ENCODE results near the gene C2CD3.

The C2CD3 gene

GRCh38 chr11:73978576-73979086 is 192.2 kb downstream of the C2CD3 start:
- no peak overlapping the region for H2BK12ac ChIP-seq (ENCODE audit: low read length)
- H2AFZ ChIP-seq (ENCODE audit: insufficient read depth, low read length, poor library complexity): no peak overlapping the region
- no peak overlapping the region for H3K27ac ChIP-seq (ENCODE audit: low read depth, low read length)
- WGBS (ENCODE audit: extremely low coverage, insufficient coverage, insufficient read length): no CpG with 5 or more reads among the region's 3 CpGs
- DNase-seq: no peak
- no peak overlapping the region for H3K4me2 ChIP-seq (ENCODE audit: low read length)
- H3K4me1 ChIP-seq (ENCODE audit: control insufficient read depth in 1 of 2, insufficient read depth in 2 of 2, low read length in 2 of 2): peaks cover 3 to 15% of the 10 kb centered on the region in 2 experiments
- peaks cover 2% of the 10 kb centered on the region for H3K79me2 ChIP-seq (ENCODE audit: control insufficient read depth, insufficient read depth, low read length, poor library complexity)
- no peak overlapping the region for H4K12ac ChIP-seq (ENCODE audit: low read depth, low read length)
- H3K36me3 ChIP-seq (ENCODE audit: control insufficient read depth in 1 of 2, insufficient read depth in 2 of 2, low read length in 2 of 2): peaks cover 18 to 37% of the 10 kb centered on the region in 2 experiments
- no peaks in the 10 kb centered on the region for H3K27me3 ChIP-seq (ENCODE audit: insufficient read depth, low read length)
- H3K9ac ChIP-seq (ENCODE audit: low read length): no peak overlapping the region
- H3K18ac ChIP-seq (ENCODE audit: low read length): no peak overlapping the region
- no peak overlapping the region for H4K8ac ChIP-seq (ENCODE audit: low read depth, low read length)
- H3K4ac ChIP-seq (ENCODE audit: low read depth, low read length): no peak overlapping the region
- peaks cover 5% of the 10 kb centered on the region for H3K79me1 ChIP-seq (ENCODE audit: low read length)
- H3K23ac ChIP-seq (ENCODE audit: low read length): no peak overlapping the region
- H3K14ac ChIP-seq (ENCODE audit: low read length): no peak overlapping the region
- no peaks in the 10 kb centered on the region for H3K9me3 ChIP-seq (ENCODE audit: insufficient read depth, low read depth, low read length)
- no peak overlapping the region for H3K4me3 ChIP-seq (ENCODE audit: low read depth, low read length)
- no peak overlapping the region for H2BK120ac ChIP-seq (ENCODE audit: insufficient read depth, low read length, poor library complexity)
- no peak overlapping the region for H2BK5ac ChIP-seq (ENCODE audit: low read depth, low read length, poor library complexity)
- H2AK5ac ChIP-seq (ENCODE audit: low read length): no peak overlapping the region
- no peak overlapping the region for H4K91ac ChIP-seq (ENCODE audit: low read depth, low read length)

DNA sequence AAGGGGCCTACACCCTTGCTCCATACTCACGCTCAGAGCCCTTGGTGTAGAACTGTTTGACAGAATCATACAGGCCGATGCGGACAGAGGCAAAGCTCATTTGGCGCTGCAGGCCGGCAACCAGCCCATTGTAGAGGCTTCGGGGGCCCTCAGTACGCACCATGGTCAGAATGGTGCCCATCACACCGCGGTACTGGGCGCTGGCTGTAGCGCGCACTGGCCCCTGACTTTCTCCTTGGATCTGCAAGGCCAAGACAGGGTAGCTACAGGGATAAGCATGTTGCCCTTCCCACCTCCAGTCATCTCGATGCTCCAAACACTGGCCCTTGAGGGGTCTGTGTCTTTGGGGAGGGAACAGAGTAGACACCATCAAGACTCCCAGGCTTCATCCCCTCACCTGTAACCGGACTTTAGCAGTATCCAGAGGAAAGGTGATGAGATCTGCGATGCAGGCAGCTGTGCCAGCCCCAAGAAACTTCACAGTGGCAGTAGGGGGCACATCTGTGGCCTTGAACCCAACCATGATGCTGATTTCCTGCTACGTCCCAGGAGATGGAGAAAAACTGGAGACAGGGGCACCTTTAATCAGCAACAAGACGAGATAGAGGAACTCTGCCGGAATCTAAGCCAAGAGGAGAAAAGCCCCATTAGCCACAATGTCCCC is 192.8 kb downstream of the C2CD3 start:
- Histone ChIP-seq H4K12ac (ENCODE audit: low read depth, low read length) (no peak overlapping the region), H3K27ac (ENCODE audit: low read depth, low read length) (no peak overlapping the region), H3K23ac (ENCODE audit: low read length) (no peak overlapping the region), H3K14ac (ENCODE audit: low read length) (no peak overlapping the region), H4K8ac (ENCODE audit: low read depth, low read length) (no peak overlapping the region), H3K4ac (ENCODE audit: low read depth, low read length) (no peak overlapping the region), H2BK120ac (ENCODE audit: insufficient read depth, low read length, poor library complexity) (no peak overlapping the region), H3K4me2 (ENCODE audit: low read length) (no peak overlapping the region), H2BK5ac (ENCODE audit: low read depth, low read length, poor library complexity) (no peak overlapping the region), H3K9me3 (ENCODE audit: insufficient read depth, low read depth, low read length) (no peaks in the 10 kb centered on the region), H3K4me1 (ENCODE audit: control insufficient read depth in 1 of 2, insufficient read depth in 2 of 2, low read length in 2 of 2) (peaks cover 0 to 12% of the 10 kb centered on the region in 2 experiments), H2AK5ac (ENCODE audit: low read length) (no peak overlapping the region), H2AFZ (ENCODE audit: insufficient read depth, low read length, poor library complexity) (no peak overlapping the region), H3K79me1 (ENCODE audit: low read length) (peaks cover 4% of the 10 kb centered on the region), H3K27me3 (ENCODE audit: insufficient read depth, low read length) (no peaks in the 10 kb centered on the region), H3K4me3 (ENCODE audit: low read depth, low read length) (no peak overlapping the region), H3K18ac (ENCODE audit: low read length) (no peak overlapping the region), H3K36me3 (ENCODE audit: control insufficient read depth in 1 of 2, insufficient read depth in 2 of 2, low read length in 2 of 2) (peaks cover 18 to 37% of the 10 kb centered on the region in 2 experiments), H3K9ac (ENCODE audit: low read length) (no peak overlapping the region), H4K91ac (ENCODE audit: low read depth, low read length) (no peak overlapping the region), H2BK12ac (ENCODE audit: low read length) (no peak overlapping the region), H3K79me2 (ENCODE audit: control insufficient read depth, insufficient read depth, low read length, poor library complexity) (peaks cover 2% of the 10 kb centered on the region)
- DNase-seq: no peak
- no CpG with 5 or more reads among the region's 18 CpGs for WGBS (ENCODE audit: extremely low coverage, insufficient coverage, insufficient read length)

GRCh38 chr11:73976451-73977151 is 194.2 kb downstream of the C2CD3 start:
- peaks cover 18 to 37% of the 10 kb centered on the region in 2 experiments for H3K36me3 ChIP-seq (ENCODE audit: control insufficient read depth in 1 of 2, insufficient read depth in 2 of 2, low read length in 2 of 2)

DNA sequence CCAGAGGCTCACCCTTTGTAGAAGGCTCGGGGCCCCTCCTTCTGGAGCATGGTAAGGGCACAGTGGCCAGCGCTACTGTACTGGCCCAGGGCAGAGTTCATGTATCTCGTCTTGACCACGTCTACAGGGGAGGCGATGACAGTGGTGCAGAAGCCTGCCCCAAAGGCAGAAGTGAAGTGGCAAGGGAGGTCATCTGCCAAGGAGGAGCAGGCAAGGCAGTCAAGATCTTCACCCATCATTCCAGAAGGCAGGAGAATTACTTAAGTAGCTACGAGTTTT is 195.4 kb downstream of the C2CD3 start:
- no CpG with 5 or more reads among the region's 6 CpGs for WGBS (ENCODE audit: extremely low coverage, insufficient coverage, insufficient read length)
- Histone ChIP-seq H3K79me1 (ENCODE audit: low read length) (no peaks in the 10 kb centered on the region), H4K12ac (ENCODE audit: low read depth, low read length) (no peak overlapping the region), H3K4me1 (ENCODE audit: control insufficient read depth in 1 of 2, insufficient read depth in 2 of 2, low read length in 2 of 2) (peaks cover 0 to 5% of the 10 kb centered on the region in 2 experiments), H3K9ac (ENCODE audit: low read length) (no peak overlapping the region), H4K8ac (ENCODE audit: low read depth, low read length) (no peak overlapping the region), H3K4me2 (ENCODE audit: low read length) (no peak overlapping the region), H3K9me3 (ENCODE audit: insufficient read depth, low read depth, low read length) (no peaks in the 10 kb centered on the region), H2BK5ac (ENCODE audit: low read depth, low read length, poor library complexity) (no peak overlapping the region), H3K4ac (ENCODE audit: low read depth, low read length) (no peak overlapping the region), H3K18ac (ENCODE audit: low read length) (no peak overlapping the region), H3K36me3 (ENCODE audit: control insufficient read depth in 1 of 2, insufficient read depth in 2 of 2, low read length in 2 of 2) (peaks cover 18 to 37% of the 10 kb centered on the region in 2 experiments), H2BK120ac (ENCODE audit: insufficient read depth, low read length, poor library complexity) (no peak overlapping the region), H2AK5ac (ENCODE audit: low read length) (no peak overlapping the region), H3K14ac (ENCODE audit: low read length) (no peak overlapping the region), H2AFZ (ENCODE audit: insufficient read depth, low read length, poor library complexity) (no peak overlapping the region), H3K27ac (ENCODE audit: low read depth, low read length) (no peak overlapping the region), H3K27me3 (ENCODE audit: insufficient read depth, low read length) (no peaks in the 10 kb centered on the region), H2BK12ac (ENCODE audit: low read length) (no peak overlapping the region), H3K79me2 (ENCODE audit: control insufficient read depth, insufficient read depth, low read length, poor library complexity) (no peaks in the 10 kb centered on the region), H4K91ac (ENCODE audit: low read depth, low read length) (no peak overlapping the region), H3K23ac (ENCODE audit: low read length) (no peak overlapping the region), H3K4me3 (ENCODE audit: low read depth, low read length) (no peak overlapping the region)
- no peak for DNase-seq

More at GRCh38 chr11:73976451-73977151, 194.2 kb downstream of the C2CD3 start:
- H2AFZ ChIP-seq (ENCODE audit: insufficient read depth, low read length, poor library complexity): no peak overlapping the region
- H3K18ac ChIP-seq (ENCODE audit: low read length): no peak overlapping the region
- H3K4me3 ChIP-seq (ENCODE audit: low read depth, low read length): no peak overlapping the region
- DNase-seq: no peak
- H2BK12ac ChIP-seq (ENCODE audit: low read length): no peak overlapping the region
- H3K79me1 ChIP-seq (ENCODE audit: low read length): no peaks in the 10 kb centered on the region
- H3K4ac ChIP-seq (ENCODE audit: low read depth, low read length): no peak overlapping the region
- H4K91ac ChIP-seq (ENCODE audit: low read depth, low read length): no peak overlapping the region
- no peak overlapping the region for H3K9ac ChIP-seq (ENCODE audit: low read length)
- no peak overlapping the region for H3K14ac ChIP-seq (ENCODE audit: low read length)
- H3K23ac ChIP-seq (ENCODE audit: low read length): no peak overlapping the region
- no peak overlapping the region for H3K4me2 ChIP-seq (ENCODE audit: low read length)
- no peaks in the 10 kb centered on the region for H3K79me2 ChIP-seq (ENCODE audit: control insufficient read depth, insufficient read depth, low read length, poor library complexity)
- H3K4me1 ChIP-seq (ENCODE audit: control insufficient read depth in 1 of 2, insufficient read depth in 2 of 2, low read length in 2 of 2): peaks cover 0 to 11% of the 10 kb centered on the region in 2 experiments
- H2BK120ac ChIP-seq (ENCODE audit: insufficient read depth, low read length, poor library complexity): no peak overlapping the region
- H2BK5ac ChIP-seq (ENCODE audit: low read depth, low read length, poor library complexity): no peak overlapping the region
- no peak overlapping the region for H3K27ac ChIP-seq (ENCODE audit: low read depth, low read length)
- no peak overlapping the region for H2AK5ac ChIP-seq (ENCODE audit: low read length)
- no CpG with 5 or more reads among the region's 14 CpGs for WGBS (ENCODE audit: extremely low coverage, insufficient coverage, insufficient read length)
- no peaks in the 10 kb centered on the region for H3K9me3 ChIP-seq (ENCODE audit: insufficient read depth, low read depth, low read length)
- no peaks in the 10 kb centered on the region for H3K27me3 ChIP-seq (ENCODE audit: insufficient read depth, low read length)
- no peak overlapping the region for H4K8ac ChIP-seq (ENCODE audit: low read depth, low read length)
- no peak overlapping the region for H4K12ac ChIP-seq (ENCODE audit: low read depth, low read length)

Data from trophoblast cell (in vitro differentiated cells and primary cell).